WTC11 (cell line): ENCODE results near the gene PTPRG. TPM values are rescaled to one million over a fixed set of nuclear protein-coding genes. Genes with fewer than 3 reads are reported as not detected.

Source experiments
- ATAC-seq: fragments of 200-7000 bp; cut with Tn5 transposase; 2 replicates; pipeline ENCODE4 v1.10.0; 2021; ENCODE audit warnings: mild to moderate bottlenecking, moderate library complexity
- CTCF ChIA-PET: fragments of 300-600 bp; sonication (Branson Sonifier 250); formaldehyde crosslinking; loops from one replicate; lab custom pipeline; 2021; ENCODE audit warnings: antibody characterized with exemption; lab: Charles Lee
- POLR2A ChIA-PET: fragments of 350-600 bp; sonication (Branson Sonifier 250); formaldehyde crosslinking; loops from one replicate; lab custom pipeline; 2021; ENCODE audit warnings: antibody characterized with exemption; lab: Charles Lee
- DNase-seq: peaks from one replicate; pipeline ENCODE4 v3.0.0; 2021; ENCODE audit warnings: low spot score
- H3K27ac Mint-ChIP-seq: 2 replicates; pipeline ENCODE4 v1.8.0; 2021; ENCODE audit warnings: mixed read lengths
- H3K27me3 Mint-ChIP-seq: 2 replicates; pipeline ENCODE4 v1.8.0; 2021; ENCODE audit warnings: low read depth, mild to moderate bottlenecking, moderate library complexity, mixed read lengths
- H3K36me3 Mint-ChIP-seq: 2 replicates; pipeline ENCODE4 v1.8.0; 2021; ENCODE audit warnings: mixed read lengths
- H3K4me1 Mint-ChIP-seq: 2 replicates; pipeline ENCODE4 v1.8.0; 2022; ENCODE audit warnings: mixed read lengths
- H3K4me3 Mint-ChIP-seq: 2 replicates; pipeline ENCODE4 v1.8.0; 2021; ENCODE audit warnings: mild to moderate bottlenecking, moderate library complexity, mixed read lengths
- H3K9me3 Mint-ChIP-seq: 2 replicates; pipeline ENCODE4 v1.8.0; 2021; ENCODE audit warnings: mixed read lengths
- ELF4 ChIP-seq: sonication (generic); formaldehyde crosslinking; IDR thresholded peaks from 2 replicates; pipeline ENCODE4 v1.8.1; 2022; ENCODE audit warnings: low read depth, mild to moderate bottlenecking, moderate library complexity, missing genetic modification reagents
- EMX1 ChIP-seq: fragments of 250-450 bp; sonication (Bioruptor Pico); IDR thresholded peaks from 2 replicates; pipeline ENCODE4 v1.8.0; 2021; ENCODE audit warnings: mild to moderate bottlenecking
- ESRRA ChIP-seq: sonication (generic); formaldehyde crosslinking; IDR thresholded peaks from 2 replicates; pipeline ENCODE4 v1.8.1; 2022; ENCODE audit warnings: mild to moderate bottlenecking, missing genetic modification reagents, borderline replicate concordance
- GTF2I ChIP-seq: fragments of 250-450 bp; sonication (Bioruptor Pico); conservative IDR thresholded peaks from 2 replicates; pipeline ENCODE4 v1.4.0; 2021; ENCODE audit warnings: mild to moderate bottlenecking
- NR2C2 ChIP-seq: sonication (generic); formaldehyde crosslinking; IDR thresholded peaks from 2 replicates; pipeline ENCODE4 v1.8.0; 2022; ENCODE audit warnings: mild to moderate bottlenecking, missing genetic modification reagents
- RORB ChIP-seq: fragments of 250-450 bp; sonication (Bioruptor Pico); IDR thresholded peaks from 2 replicates; pipeline ENCODE4 v1.9.0; 2021; ENCODE audit warnings: mild to moderate bottlenecking
- TCF7 ChIP-seq: sonication (generic); formaldehyde crosslinking; IDR thresholded peaks from 2 replicates; pipeline ENCODE4 v1.8.0; 2022; ENCODE audit warnings: mild to moderate bottlenecking, low read depth, missing genetic modification reagents, moderate library complexity
- ZNF138 ChIP-seq: sonication (generic); formaldehyde crosslinking; conservative IDR thresholded peaks from 2 replicates; pipeline ENCODE4 v1.8.1; 2022; ENCODE audit warnings: mild to moderate bottlenecking, moderate library complexity, missing genetic modification reagents
- ZNF232 ChIP-seq: sonication (generic); formaldehyde crosslinking; IDR thresholded peaks from 2 replicates; pipeline ENCODE4 v1.8.0; 2022; ENCODE audit warnings: mild to moderate bottlenecking, missing genetic modification reagents
- ZNF396 ChIP-seq: fragments of 250-450 bp; sonication (Bioruptor Pico); IDR thresholded peaks from 2 replicates; pipeline ENCODE4 v1.8.0; 2021; ENCODE audit warnings: mild to moderate bottlenecking, moderate library complexity, borderline replicate concordance
- ZNF671 ChIP-seq: fragments of 250-450 bp; sonication (Bioruptor Pico); IDR thresholded peaks from 2 replicates; pipeline ENCODE4 v1.8.0; 2021; ENCODE audit warnings: mild to moderate bottlenecking
- total RNA-seq: library from RNA; stranded (reverse); gene quantifications from 3 replicates; pipeline ENCODE4 v1.2.3, GENCODE V29; 2021
- TF ChIP-seq, protein P1 (sequence below): fragments of 250-450 bp; sonication (Bioruptor Pico); IDR thresholded peaks from 2 replicates; pipeline ENCODE4 v1.9.0; 2021; ENCODE audit warnings: moderate library complexity, mild to moderate bottlenecking, inconsistent platforms, borderline replicate concordance
- TF ChIP-seq, protein P2 (sequence below): sonication (generic); formaldehyde crosslinking; IDR thresholded peaks from 2 replicates; pipeline ENCODE4 v1.8.1; 2023; ENCODE audit warnings: mild to moderate bottlenecking, missing genetic modification reagents, moderate library complexity
- TF ChIP-seq, protein P3 (sequence below): sonication (generic); formaldehyde crosslinking; IDR thresholded peaks from 2 replicates; pipeline ENCODE4 v1.8.0; 2022; ENCODE audit warnings: missing genetic modification reagents
- TF ChIP-seq, protein P4 (sequence below): fragments of 250-450 bp; sonication (Bioruptor Pico); IDR thresholded peaks from 2 replicates; pipeline ENCODE4 v2.1.2; 2022; ENCODE audit warnings: mild to moderate bottlenecking, moderate library complexity
- TF ChIP-seq, protein P5 (sequence below): sonication (generic); formaldehyde crosslinking; IDR thresholded peaks from 2 replicates; pipeline ENCODE4 v1.8.1; 2022; ENCODE audit warnings: low read depth, mild to moderate bottlenecking, moderate library complexity, missing genetic modification reagents, borderline replicate concordance
- TF ChIP-seq, protein P6 (sequence below): sonication (generic); formaldehyde crosslinking; IDR thresholded peaks from 2 replicates; pipeline ENCODE4 v1.8.1; 2022; ENCODE audit warnings: mild to moderate bottlenecking, moderate library complexity, missing genetic modification reagents
- TF ChIP-seq, protein P7 (sequence below): sonication (generic); formaldehyde crosslinking; IDR thresholded peaks from 2 replicates; pipeline ENCODE4 v1.8.0; 2022; ENCODE audit warnings: mild to moderate bottlenecking, missing genetic modification reagents

The PTPRG gene
- total RNA-seq, 1 experiment from 2014 or later, result 106 TPM

DNA sequence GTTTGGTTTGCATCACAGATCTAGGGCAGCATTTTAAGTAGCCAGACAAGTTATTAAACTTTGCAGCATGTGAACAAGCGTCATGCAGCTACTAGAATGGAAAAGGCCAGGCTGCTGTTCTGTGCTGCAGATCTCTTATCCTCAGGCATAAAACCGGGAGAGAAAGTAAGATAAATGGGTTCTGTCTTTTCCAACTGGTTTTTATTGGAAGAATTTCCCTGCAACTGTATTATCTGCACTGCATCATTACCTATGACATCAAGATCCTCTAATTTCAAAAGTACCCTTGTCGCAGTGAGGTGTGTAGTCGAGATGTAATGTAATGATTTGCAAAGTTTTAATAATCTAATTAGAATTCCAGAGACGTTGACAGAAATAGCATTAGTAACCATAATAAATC, 571.6 kb downstream of the PTPRG start (continued):
- TF ChIP-seq ZNF396, result no peak
- TF ChIP-seq, protein P1, sequence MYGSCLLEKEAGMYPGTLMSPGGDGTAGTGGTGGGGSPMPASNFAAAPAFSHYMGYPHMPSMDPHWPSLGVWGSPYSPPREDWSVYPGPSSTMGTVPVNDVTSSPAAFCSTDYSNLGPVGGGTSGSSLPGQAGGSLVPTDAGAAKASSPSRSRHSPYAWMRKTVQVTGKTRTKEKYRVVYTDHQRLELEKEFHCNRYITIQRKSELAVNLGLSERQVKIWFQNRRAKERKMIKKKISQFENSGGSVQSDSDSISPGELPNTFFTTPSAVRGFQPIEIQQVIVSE (CRISPR knock-in tag), result no peak
- TF ChIP-seq, protein P2, sequence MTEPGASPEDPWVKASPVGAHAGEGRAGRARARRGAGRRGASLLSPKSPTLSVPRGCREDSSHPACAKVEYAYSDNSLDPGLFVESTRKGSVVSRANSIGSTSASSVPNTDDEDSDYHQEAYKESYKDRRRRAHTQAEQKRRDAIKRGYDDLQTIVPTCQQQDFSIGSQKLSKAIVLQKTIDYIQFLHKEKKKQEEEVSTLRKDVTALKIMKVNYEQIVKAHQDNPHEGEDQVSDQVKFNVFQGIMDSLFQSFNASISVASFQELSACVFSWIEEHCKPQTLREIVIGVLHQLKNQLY (CRISPR knock-in tag), result no peak
- no peak for TF ChIP-seq ZNF138 (CRISPR knock-in tag)
- TF ChIP-seq, protein P3, sequence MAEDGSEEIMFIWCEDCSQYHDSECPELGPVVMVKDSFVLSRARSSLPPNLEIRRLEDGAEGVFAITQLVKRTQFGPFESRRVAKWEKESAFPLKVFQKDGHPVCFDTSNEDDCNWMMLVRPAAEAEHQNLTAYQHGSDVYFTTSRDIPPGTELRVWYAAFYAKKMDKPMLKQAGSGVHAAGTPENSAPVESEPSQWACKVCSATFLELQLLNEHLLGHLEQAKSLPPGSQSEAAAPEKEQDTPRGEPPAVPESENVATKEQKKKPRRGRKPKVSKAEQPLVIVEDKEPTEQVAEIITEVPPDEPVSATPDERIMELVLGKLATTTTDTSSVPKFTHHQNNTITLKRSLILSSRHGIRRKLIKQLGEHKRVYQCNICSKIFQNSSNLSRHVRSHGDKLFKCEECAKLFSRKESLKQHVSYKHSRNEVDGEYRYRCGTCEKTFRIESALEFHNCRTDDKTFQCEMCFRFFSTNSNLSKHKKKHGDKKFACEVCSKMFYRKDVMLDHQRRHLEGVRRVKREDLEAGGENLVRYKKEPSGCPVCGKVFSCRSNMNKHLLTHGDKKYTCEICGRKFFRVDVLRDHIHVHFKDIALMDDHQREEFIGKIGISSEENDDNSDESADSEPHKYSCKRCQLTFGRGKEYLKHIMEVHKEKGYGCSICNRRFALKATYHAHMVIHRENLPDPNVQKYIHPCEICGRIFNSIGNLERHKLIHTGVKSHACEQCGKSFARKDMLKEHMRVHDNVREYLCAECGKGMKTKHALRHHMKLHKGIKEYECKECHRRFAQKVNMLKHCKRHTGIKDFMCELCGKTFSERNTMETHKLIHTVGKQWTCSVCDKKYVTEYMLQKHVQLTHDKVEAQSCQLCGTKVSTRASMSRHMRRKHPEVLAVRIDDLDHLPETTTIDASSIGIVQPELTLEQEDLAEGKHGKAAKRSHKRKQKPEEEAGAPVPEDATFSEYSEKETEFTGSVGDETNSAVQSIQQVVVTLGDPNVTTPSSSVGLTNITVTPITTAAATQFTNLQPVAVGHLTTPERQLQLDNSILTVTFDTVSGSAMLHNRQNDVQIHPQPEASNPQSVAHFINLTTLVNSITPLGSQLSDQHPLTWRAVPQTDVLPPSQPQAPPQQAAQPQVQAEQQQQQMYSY (CRISPR knock-in tag), result no peak
- TF ChIP-seq, protein P4, sequence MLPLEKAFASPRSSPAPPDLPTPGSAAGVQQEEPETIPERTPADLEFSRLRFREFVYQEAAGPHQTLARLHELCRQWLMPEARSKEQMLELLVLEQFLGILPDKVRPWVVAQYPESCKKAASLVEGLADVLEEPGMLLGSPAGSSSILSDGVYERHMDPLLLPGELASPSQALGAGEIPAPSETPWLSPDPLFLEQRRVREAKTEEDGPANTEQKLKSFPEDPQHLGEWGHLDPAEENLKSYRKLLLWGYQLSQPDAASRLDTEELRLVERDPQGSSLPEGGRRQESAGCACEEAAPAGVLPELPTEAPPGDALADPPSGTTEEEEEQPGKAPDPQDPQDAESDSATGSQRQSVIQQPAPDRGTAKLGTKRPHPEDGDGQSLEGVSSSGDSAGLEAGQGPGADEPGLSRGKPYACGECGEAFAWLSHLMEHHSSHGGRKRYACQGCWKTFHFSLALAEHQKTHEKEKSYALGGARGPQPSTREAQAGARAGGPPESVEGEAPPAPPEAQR (CRISPR knock-in tag), result no peak
- TF ChIP-seq GTF2I, result no peak

DNA sequence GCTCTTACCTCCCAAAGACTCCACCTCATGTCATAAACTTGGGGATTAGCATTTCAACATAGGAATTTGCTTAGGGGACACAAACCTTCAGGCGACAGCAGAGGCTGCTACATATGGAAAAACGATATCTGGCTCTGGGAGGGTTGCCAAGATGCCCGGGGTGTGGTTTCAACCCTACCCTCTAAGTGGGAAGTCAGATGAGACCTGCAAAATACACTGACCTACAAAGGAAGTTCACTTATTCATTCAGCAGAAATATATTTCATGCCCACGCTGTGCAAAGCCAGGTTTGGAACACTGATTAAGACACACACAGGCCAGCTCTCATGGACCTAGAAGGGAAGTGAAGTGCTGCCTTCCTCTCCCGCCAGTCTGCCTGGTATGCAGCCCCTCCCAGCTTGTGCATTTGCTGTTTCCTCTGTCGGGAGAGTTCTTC, 572.7 kb downstream of the PTPRG start:
- ATAC-seq, result peak; percentile 18; the same call in 1 of the 2 replicates
- Mint-ChIP-seq H3K27ac (no peak overlapping the region), H3K27me3 (no peaks in the 10 kb centered on the region), H3K36me3 (peaks cover 15% of the 10 kb centered on the region), H3K9me3 (no peaks in the 10 kb centered on the region; the same call in 1 of the 2 replicates), H3K4me1 (peaks cover 12% of the 10 kb centered on the region), H3K4me3 (no peak overlapping the region)
- CTCF ChIA-PET, result interaction anchor here (1.6 kb wide), 1 partner anchor 55 kb away, joined by 3 read pairs; no protein-coding TSS in a partner anchor
- POLR2A ChIA-PET, result no interaction called here
- DNase-seq, result no peak
- TF ChIP-seq, protein P5, sequence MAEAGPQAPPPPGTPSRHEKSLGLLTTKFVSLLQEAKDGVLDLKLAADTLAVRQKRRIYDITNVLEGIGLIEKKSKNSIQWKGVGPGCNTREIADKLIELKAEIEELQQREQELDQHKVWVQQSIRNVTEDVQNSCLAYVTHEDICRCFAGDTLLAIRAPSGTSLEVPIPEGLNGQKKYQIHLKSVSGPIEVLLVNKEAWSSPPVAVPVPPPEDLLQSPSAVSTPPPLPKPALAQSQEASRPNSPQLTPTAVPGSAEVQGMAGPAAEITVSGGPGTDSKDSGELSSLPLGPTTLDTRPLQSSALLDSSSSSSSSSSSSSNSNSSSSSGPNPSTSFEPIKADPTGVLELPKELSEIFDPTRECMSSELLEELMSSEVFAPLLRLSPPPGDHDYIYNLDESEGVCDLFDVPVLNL (CRISPR knock-in tag), result no peak
- TF ChIP-seq ZNF232 (CRISPR knock-in tag) (no peak), RORB (no peak), ESRRA (CRISPR knock-in tag) (no peak)
- TF ChIP-seq, protein P6, sequence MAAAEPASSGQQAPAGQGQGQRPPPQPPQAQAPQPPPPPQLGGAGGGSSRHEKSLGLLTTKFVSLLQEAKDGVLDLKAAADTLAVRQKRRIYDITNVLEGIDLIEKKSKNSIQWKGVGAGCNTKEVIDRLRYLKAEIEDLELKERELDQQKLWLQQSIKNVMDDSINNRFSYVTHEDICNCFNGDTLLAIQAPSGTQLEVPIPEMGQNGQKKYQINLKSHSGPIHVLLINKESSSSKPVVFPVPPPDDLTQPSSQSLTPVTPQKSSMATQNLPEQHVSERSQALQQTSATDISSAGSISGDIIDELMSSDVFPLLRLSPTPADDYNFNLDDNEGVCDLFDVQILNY (CRISPR knock-in tag), result no peak

DNA sequence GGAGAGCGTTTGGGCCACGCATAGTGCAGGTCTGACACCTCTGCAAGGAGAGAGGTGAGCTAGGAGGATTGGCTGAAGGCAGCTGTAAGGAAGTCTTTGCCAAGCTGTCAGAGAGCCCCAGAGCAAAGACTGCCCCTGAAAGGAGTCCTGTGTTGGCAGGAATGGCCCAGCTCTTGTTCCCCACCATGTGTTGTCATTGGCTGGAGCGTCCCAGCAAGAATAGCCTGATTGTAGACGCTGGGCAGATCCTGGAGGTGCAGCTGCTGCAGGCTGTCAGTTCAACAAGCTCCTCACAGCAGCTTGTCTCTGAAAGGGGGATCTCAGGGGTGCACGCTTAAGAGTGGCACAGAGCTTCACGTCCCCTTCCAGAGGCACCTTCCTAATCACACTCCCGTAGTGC, 574.4 kb downstream of the PTPRG start:
- Mint-ChIP-seq H3K36me3 (peaks cover 23% of the 10 kb centered on the region), H3K27me3 (no peaks in the 10 kb centered on the region), H3K27ac (no peak overlapping the region), H3K9me3 (no peaks in the 10 kb centered on the region), H3K4me3 (no peak overlapping the region), H3K4me1 (peaks cover 6% of the 10 kb centered on the region)
- no peak for ATAC-seq
- ChIA-PET POLR2A (interaction anchor here (0.7 kb wide), 1 partner anchor 564 kb away, joined by 3 read pairs; no protein-coding TSS in a partner anchor), CTCF (interaction anchor here (0.6 to 1.1 kb wide), 3 partner anchors 9 to 52 kb away, joined by 3 to 5 read pairs (median 3); no protein-coding TSS in a partner anchor)
- no peak for DNase-seq
- no peak for TF ChIP-seq NR2C2 (CRISPR knock-in tag)
- TF ChIP-seq, protein P7, sequence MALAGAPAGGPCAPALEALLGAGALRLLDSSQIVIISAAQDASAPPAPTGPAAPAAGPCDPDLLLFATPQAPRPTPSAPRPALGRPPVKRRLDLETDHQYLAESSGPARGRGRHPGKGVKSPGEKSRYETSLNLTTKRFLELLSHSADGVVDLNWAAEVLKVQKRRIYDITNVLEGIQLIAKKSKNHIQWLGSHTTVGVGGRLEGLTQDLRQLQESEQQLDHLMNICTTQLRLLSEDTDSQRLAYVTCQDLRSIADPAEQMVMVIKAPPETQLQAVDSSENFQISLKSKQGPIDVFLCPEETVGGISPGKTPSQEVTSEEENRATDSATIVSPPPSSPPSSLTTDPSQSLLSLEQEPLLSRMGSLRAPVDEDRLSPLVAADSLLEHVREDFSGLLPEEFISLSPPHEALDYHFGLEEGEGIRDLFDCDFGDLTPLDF (CRISPR knock-in tag), result no peak
- no peak for TF ChIP-seq ZNF671
- no peak for TF ChIP-seq ELF4 (CRISPR knock-in tag)
- no peak for TF ChIP-seq TCF7 (CRISPR knock-in tag)
- TF ChIP-seq EMX1 (CRISPR knock-in tag), result no peak
- TF ChIP-seq GTF2I, result no peak
- TF ChIP-seq, protein P4 (CRISPR knock-in tag), result no peak
